Measurements from ENCODE around the gene CTNNBIP1. TPM values are rescaled to one million over a fixed set of nuclear protein-coding genes. Genes with fewer than 3 reads are reported as not detected.

The CTNNBIP1 gene
- total RNA-seq, 1 experiment from 2014 or later = 20.8 TPM

DNA sequence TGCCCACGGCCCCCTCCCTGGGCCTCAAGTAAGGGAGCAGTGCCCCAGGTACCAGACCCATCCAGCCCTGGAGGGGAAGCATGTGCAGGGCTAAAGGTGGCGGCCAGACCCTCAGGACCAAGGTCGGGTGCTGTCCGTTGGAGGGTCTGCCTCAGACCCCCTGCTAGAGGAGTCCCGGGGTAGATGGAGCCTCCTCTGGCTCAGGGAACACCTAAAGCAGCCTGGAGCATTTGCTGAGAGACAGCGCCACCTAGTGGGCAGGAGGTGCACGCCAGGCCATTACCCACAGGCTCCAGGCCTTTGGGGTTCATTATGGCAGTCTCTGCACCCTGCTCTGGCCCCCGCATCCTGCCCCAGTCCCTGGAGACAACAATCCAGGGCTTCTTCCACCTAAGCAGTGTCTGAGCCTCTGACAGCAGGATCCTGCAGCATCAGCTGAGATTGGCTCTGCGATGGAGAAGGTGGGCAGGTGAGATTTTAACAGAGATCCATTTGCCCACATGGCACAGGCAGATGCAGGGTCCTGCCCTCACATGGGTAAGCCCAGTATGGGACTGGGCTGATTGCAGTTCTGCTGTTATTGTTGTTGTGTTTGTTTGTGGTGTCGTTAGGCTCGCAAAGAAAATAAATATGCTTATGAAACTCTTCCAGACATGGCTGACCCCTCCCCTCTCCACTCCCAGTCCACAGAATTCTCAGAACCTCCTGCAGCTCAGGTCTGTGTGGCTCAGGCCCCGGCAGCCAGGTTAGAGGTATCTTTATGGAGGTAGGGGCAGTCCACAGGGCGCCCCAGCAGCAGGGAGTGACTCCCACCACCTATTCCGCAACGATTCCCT, 42.4 kb downstream of the CTNNBIP1 start:
- in situ Hi-C loops (cut with HindIII; ENCODE audit: low pct_unique_long_range_greater_than_20kb, low sequenced_read_pairs) = no loop called here
- DNase-seq (ENCODE audit: low read depth) = peak; percentile 46

DNA sequence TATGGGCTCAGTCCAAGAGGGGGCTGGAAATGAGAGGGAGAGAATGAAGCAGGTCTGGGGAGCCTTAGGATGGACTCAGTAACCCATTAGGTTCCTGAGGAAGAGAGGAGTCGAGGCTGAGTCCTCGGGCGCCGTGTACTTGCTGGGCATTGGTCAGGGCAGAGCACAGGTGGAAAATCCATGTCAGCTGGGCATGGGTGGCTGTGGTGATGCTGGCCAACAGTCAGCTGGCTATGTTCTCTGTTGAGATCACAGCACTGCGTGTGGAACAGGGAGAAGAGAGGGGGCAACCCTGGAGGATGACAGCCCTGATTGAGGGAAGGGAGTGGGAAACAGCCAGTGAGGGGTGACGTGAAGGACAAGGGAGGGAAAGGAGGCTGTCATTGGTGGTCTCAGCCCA, 43.2 kb downstream of the CTNNBIP1 start:
- DNase-seq (ENCODE audit: low read depth) = no peak
- in situ Hi-C loops (cut with HindIII; ENCODE audit: low pct_unique_long_range_greater_than_20kb, low sequenced_read_pairs) = no loop called here

DNA sequence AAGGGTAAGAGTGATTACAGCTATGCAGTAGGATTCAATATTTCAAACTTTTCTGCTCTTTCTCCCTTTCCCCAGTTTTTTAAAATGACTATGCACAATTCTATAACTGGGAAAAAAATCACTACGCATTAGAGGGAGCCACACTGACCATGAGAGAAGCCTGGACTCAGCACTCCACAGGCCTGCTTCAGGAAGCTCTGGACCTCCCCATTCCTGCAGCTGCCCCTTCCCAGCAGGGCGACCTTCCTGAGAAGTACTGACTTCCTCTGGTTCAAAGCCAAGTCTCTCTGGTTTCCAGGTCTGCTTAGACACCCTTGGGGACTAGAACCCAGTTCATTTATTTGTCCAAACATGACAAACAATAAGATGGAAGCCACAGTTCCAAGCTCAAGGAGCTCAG, 44.3 kb downstream of the CTNNBIP1 start:
- in situ Hi-C loops (cut with HindIII; ENCODE audit: low pct_unique_long_range_greater_than_20kb, low sequenced_read_pairs) = no loop called here
- DNase-seq (ENCODE audit: low read depth) = peak; percentile 30

- DNase-seq (ENCODE audit: low read depth) = no peak
- in situ Hi-C loops (cut with HindIII; ENCODE audit: low pct_unique_long_range_greater_than_20kb, low sequenced_read_pairs) = no loop called here
Measured at GRCh38 chr1:9863371-9863770, 46.7 kb downstream of the CTNNBIP1 start.

- DNase-seq (ENCODE audit: low read depth) = no peak
- in situ Hi-C loops (cut with HindIII; ENCODE audit: low pct_unique_long_range_greater_than_20kb, low sequenced_read_pairs) = no loop called here
Measured at GRCh38 chr1:9861360-9861759, 48.7 kb downstream of the CTNNBIP1 start.

- no peak for DNase-seq (ENCODE audit: low read depth)
Measured at GRCh38 chr1:9860887-9861286, 49.2 kb downstream of the CTNNBIP1 start.

DNA sequence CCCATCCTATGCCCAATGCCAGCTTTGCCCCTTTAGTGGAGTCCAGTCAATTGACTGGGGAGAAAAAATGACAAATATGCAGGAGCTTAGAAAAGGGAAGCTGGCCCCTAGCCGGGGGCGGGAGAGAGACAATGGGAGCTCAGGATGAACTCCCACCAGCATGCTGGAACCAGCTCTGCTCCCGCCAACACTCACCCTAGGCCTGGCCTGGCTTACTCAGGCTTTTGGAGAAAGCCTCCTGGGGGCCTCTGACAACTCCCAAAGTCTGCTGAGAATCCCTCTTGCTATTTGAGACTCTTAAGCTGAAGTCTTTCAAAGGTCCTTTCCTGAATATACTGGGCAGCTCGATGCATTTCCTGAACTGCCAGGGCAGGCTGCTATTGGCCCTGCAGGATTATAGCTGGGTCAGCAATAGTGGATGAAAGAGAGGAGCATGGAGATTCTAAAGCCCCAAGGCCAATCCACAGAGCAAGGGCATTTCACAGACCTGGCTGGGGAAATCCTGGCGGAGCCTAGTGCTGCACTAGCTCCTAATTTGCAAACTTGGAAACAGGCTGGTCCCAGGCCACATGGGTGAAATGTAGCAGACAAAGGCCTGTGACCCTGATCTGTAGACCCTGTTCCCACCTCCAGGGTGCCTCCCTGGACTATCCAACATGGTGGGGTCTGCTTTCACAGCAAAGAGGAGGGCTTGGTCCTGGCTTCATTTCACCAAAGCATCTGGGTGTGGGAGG, 50.6 kb downstream of the CTNNBIP1 start:
- DNase-seq (ENCODE audit: low read depth) = no peak
- in situ Hi-C loops (cut with HindIII; ENCODE audit: low pct_unique_long_range_greater_than_20kb, low sequenced_read_pairs) = no loop called here

More at GRCh38 chr1:9860887-9861286, 49.2 kb downstream of the CTNNBIP1 start:
- in situ Hi-C loops (cut with HindIII; ENCODE audit: low pct_unique_long_range_greater_than_20kb, low sequenced_read_pairs) = no loop called here

GRCh38 chr1:9858293-9859035, 51.6 kb downstream of the CTNNBIP1 start:
- in situ Hi-C loops (cut with HindIII; ENCODE audit: low pct_unique_long_range_greater_than_20kb, low sequenced_read_pairs) = no loop called here
- no peak for DNase-seq (ENCODE audit: low read depth)

- no peak for DNase-seq (ENCODE audit: low read depth)
- in situ Hi-C loops (cut with HindIII; ENCODE audit: low pct_unique_long_range_greater_than_20kb, low sequenced_read_pairs) = no loop called here
Measured at GRCh38 chr1:9855186-9855585, 54.9 kb downstream of the CTNNBIP1 start.

GRCh38 chr1:9853249-9853595, 56.8 kb downstream of the CTNNBIP1 start:
- DNase-seq (ENCODE audit: low read depth) = no peak
- in situ Hi-C loops (cut with HindIII; ENCODE audit: low pct_unique_long_range_greater_than_20kb, low sequenced_read_pairs) = no loop called here

DNA sequence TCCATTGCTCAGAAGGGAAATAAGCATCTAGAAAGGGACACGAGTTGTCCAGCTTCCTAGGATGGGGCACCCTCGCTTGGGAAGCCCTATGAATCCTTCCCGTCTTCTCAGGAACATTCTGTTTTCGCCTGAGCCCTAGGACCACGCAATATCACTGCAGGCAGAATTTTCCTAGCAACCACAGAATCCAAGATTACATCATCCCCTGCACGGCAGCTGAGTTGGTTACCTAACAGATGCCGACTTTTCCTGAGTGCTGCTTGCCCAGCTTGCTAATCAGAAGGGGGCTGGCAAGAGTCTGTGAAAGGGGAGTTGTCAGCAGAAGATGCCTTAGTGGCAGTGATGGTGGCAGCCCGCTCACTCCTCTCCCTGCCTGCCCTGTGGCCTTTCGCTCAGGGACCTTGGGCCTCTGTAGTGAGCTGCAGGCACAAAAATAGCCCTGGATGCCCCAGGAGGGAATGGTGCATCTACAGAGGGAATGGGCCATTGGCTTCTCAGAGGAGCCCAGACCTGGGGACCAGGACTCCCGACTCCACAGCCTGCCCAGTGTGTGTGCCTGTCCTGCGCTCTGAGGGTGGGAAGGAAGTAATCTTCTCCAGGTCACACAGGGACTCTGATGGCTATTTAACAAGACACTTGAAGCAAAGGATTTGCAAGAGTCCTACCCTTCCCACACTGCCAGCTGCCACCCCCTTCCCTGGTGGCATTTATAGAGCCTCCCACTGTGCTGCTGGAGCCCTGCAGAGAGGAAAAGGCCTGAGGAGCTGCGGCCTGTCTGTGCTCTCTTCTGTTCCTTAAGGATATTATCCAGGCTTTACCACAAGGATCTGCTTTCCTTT, 57.4 kb downstream of the CTNNBIP1 start:
- DNase-seq (ENCODE audit: low read depth) = no peak
- in situ Hi-C loops (cut with HindIII; ENCODE audit: low pct_unique_long_range_greater_than_20kb, low sequenced_read_pairs) = no loop called here

DNA sequence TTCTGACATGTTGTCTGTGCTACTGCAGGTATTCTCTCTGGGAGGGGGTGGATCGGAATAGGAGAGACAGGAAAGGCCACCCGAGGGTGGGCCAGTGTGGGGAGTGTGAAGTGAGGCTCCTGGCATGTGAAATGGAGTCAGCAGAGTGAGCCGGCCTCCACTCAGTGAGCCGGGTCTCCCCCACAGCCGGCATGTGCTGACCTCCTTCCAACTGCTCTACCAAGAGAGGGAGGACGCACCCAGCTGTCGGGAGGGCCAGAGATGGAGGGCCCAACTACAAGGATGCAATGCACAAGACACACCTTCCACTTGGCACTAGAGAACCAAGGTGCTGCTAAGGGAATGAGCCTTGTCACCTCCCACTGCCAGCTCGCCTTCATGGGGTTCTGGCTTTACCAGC, 58.1 kb downstream of the CTNNBIP1 start:
- in situ Hi-C loops (cut with HindIII; ENCODE audit: low pct_unique_long_range_greater_than_20kb, low sequenced_read_pairs) = no loop called here
- DNase-seq (ENCODE audit: low read depth) = no peak

GRCh38 chr1:9850442-9851162, 59.5 kb downstream of the CTNNBIP1 start:
- DNase-seq (ENCODE audit: low read depth) = no peak
- in situ Hi-C loops (cut with HindIII; ENCODE audit: low pct_unique_long_range_greater_than_20kb, low sequenced_read_pairs) = no loop called here

GRCh38 chr1:9849691-9850441, 60.2 kb downstream of the CTNNBIP1 start:
- in situ Hi-C loops (cut with HindIII; ENCODE audit: low pct_unique_long_range_greater_than_20kb, low sequenced_read_pairs) = no loop called here
- no peak for DNase-seq (ENCODE audit: low read depth)

DNA sequence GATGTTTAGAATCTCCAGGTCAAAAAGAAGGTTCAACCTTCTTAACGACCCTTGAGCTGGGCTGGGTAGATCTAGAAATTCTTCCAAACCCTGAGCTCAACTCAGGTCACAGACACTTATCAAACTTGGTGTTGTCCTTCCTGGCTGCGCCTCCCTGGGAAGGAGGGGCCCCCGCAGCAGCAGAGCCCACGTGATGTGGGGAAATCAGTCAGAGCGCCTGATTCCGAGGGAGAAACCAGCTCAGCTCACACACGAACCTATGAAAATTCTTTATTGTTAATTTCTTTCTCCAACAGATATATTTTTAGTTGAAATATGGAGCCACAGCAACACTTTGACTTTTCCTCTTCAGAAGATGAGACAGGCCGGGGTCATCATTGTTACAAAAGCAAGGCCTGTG, 62.0 kb downstream of the CTNNBIP1 start:
- no peak for DNase-seq (ENCODE audit: low read depth)
- in situ Hi-C loops (cut with HindIII; ENCODE audit: low pct_unique_long_range_greater_than_20kb, low sequenced_read_pairs) = no loop called here

GRCh38 chr1:9847269-9847668, 62.8 kb downstream of the CTNNBIP1 start:
- no peak for DNase-seq (ENCODE audit: low read depth)
- in situ Hi-C loops (cut with HindIII; ENCODE audit: low pct_unique_long_range_greater_than_20kb, low sequenced_read_pairs) = no loop called here

GRCh38 chr1:9846611-9847171, 63.4 kb downstream of the CTNNBIP1 start:
- no peak for DNase-seq (ENCODE audit: low read depth)

More at GRCh38 chr1:9846611-9847171, 63.4 kb downstream of the CTNNBIP1 start:
- in situ Hi-C loops (cut with HindIII; ENCODE audit: low pct_unique_long_range_greater_than_20kb, low sequenced_read_pairs) = no loop called here

All from Caki2 (cell line).